ENCODE results near the gene ATP2B3. TPM values are rescaled to one million over a fixed set of nuclear protein-coding genes. Genes with fewer than 3 reads are reported as not detected.

Gene ATP2B3
- total RNA-seq, 1 experiment from 2014 or later, result 0.35 TPM

DNA sequence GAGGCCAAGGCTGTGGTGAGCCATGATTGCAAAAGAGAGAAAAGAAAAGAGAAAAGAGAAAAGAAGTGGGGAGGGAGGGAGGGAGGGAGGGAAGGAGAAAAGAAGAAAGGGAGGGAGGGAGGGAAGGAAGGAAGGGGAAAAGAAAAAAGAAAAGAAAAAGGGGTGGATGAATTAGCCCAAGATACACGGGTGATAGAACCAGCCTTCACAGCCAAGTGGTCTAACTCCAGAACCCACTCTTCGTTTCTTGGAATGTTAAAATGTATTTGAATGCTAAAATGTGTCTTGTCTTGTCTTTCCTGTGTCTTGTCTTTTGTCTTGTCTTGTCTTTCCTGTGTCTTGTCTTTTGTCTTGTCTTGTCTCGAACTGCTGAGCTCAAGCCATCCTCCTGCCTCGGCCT is 68.4 kb downstream of the ATP2B3 start:
- no peak overlapping the region for H3K56ac ChIP-seq (ENCODE audit: insufficient read length, low read depth, low read length)
- H3K36me3 Mint-ChIP-seq (ENCODE audit: insufficient read depth in 1 of 3, low read depth in 3 of 3), result peaks cover 10 to 22% (median 21%) of the 10 kb centered on the region in 3 experiments
- no peak overlapping the region for H2BK12ac ChIP-seq (ENCODE audit: insufficient read length, low read depth, low read length)
- no peak overlapping the region for H2BK15ac ChIP-seq (ENCODE audit: low read depth, low read length)
- H3K4ac ChIP-seq (ENCODE audit: low read depth, low read length), result no peak overlapping the region
- no peak overlapping the region for H2BK20ac ChIP-seq (ENCODE audit: low read depth, low read length, poor library complexity, severe bottlenecking)
- no peak overlapping the region for H4K91ac ChIP-seq (ENCODE audit: insufficient read length, low read depth, low read length)
- TF ChIP-seq CTCF (conservative IDR thresholded peaks at IDR 0.05), result no peak
- H3K27me3 ChIP-seq (ENCODE audit: insufficient read depth, low read length), result no peaks in the 10 kb centered on the region; the same call in 1 of the 2 replicates
- no peak overlapping the region for H2BK5ac ChIP-seq (ENCODE audit: insufficient read length, low read length)
- H2BK120ac ChIP-seq (ENCODE audit: low read depth, low read length, poor library complexity, severe bottlenecking), result no peak overlapping the region
- no peaks in the 10 kb centered on the region for H4K20me1 ChIP-seq (ENCODE audit: control insufficient read depth, insufficient read depth, insufficient read length)
- DNase-seq, result no peak
- peaks cover 41% of the 10 kb centered on the region for H3K9me3 ChIP-seq (ENCODE audit: control insufficient read depth, low read depth, low read length)
- H4K8ac ChIP-seq (replicated peaks; ENCODE audit: insufficient read length, low read depth, low read length), result no peak overlapping the region
- no peak overlapping the region for H3K27ac Mint-ChIP-seq
- H3K9me3 Mint-ChIP-seq, result peaks cover 74 to 82% of the 10 kb centered on the region in 2 experiments
- no peak overlapping the region for H3K18ac ChIP-seq (ENCODE audit: insufficient read length, low read depth, low read length)
- H3K23me2 ChIP-seq (ENCODE audit: insufficient read length, low read depth, low read length, poor library complexity, severe bottlenecking), result no peaks in the 10 kb centered on the region
- no peak overlapping the region for H3K9ac ChIP-seq (ENCODE audit: extremely low read depth, insufficient read length, low read length)
- H2AK5ac ChIP-seq (ENCODE audit: insufficient read length, low read length), result no peak overlapping the region
- no peak overlapping the region for H3K4me2 ChIP-seq (ENCODE audit: insufficient read depth, insufficient read length, low read length)
- H3K27ac ChIP-seq (ENCODE audit: insufficient read length, low read depth, low read length), result no peak overlapping the region
- no peaks in the 10 kb centered on the region for H3K79me1 ChIP-seq (ENCODE audit: insufficient read depth, low read depth, low read length, poor library complexity, severe bottlenecking)
- H4K5ac ChIP-seq (ENCODE audit: insufficient read length, low read depth, low read length), result no peak overlapping the region
- peaks cover 6% of the 10 kb centered on the region for H3K27me3 Mint-ChIP-seq (ENCODE audit: low read depth)
- H3K23ac ChIP-seq (ENCODE audit: insufficient read length, low read depth, low read length), result no peak overlapping the region
- H3K4me3 Mint-ChIP-seq, result no peak overlapping the region
- H3T11ph ChIP-seq (ENCODE audit: low read length), result no peak overlapping the region
- H3K4me1 Mint-ChIP-seq, result peaks cover 0 to 6% of the 10 kb centered on the region in 2 experiments; a peak in 1 of 4 replicates
- no peaks in the 10 kb centered on the region for H3K4me1 ChIP-seq (ENCODE audit: insufficient read depth, low read length)
- no CpG with 5 or more reads among the region's 4 CpGs for WGBS (ENCODE audit: extremely low coverage, insufficient read length, low lambda C conversion rate)
- H3K79me2 ChIP-seq (ENCODE audit: insufficient read depth, low read length), result no peaks in the 10 kb centered on the region
- no peak overlapping the region for H3K14ac ChIP-seq (ENCODE audit: insufficient read depth, low read length)
- H2AFZ ChIP-seq (ENCODE audit: low read length), result no peak overlapping the region

All from H9 (cell line).